Nephron (organoid): ENCODE measurements around the gene MTERF4.

Source experiments
- H3K27ac Mint-ChIP-seq, 3 experiments: 2 replicates each; pipeline ENCODE4 v1.8.0; 2020; ENCODE audit warnings: mixed read lengths in 3 of 3, mild to moderate bottlenecking in 2 of 3, moderate library complexity in 1 of 3
- H3K27me3 Mint-ChIP-seq: 2 replicates; pipeline ENCODE4 v1.8.0; 2021; ENCODE audit warnings: low read depth, mild to moderate bottlenecking, moderate library complexity, mixed read lengths
- H3K36me3 Mint-ChIP-seq: 2 replicates; pipeline ENCODE4 v1.8.0; 2020; ENCODE audit warnings: low read depth, mixed read lengths
- H3K4me1 Mint-ChIP-seq: 2 replicates; pipeline ENCODE4 v1.8.0; 2020; ENCODE audit warnings: mixed read lengths
- H3K4me3 Mint-ChIP-seq, 3 experiments: 2 replicates each; pipeline ENCODE4 v1.8.0; 2020; ENCODE audit warnings: mild to moderate bottlenecking in 3 of 3, mixed read lengths in 3 of 3, moderate library complexity in 2 of 3
- H3K9me3 Mint-ChIP-seq: 2 replicates; pipeline ENCODE4 v1.8.0; 2020; ENCODE audit warnings: mixed read lengths
- CTCF ChIP-seq, 3 experiments: fragments of 200-600 bp; sonication (generic); IDR thresholded peaks; one replicate each; pipeline ENCODE4 v1.5.0; 2021; ENCODE audit warnings: antibody characterized with exemption in 3 of 3; ENCODE audit not compliant: unreplicated experiment in 3 of 3

The MTERF4 gene

GRCh38 chr2:241140445-241140840, 38.4 kb upstream of the MTERF4 start:
- no peak overlapping the region for H3K27ac Mint-ChIP-seq
- no peaks in the 10 kb centered on the region for H3K9me3 Mint-ChIP-seq
- H3K4me3 Mint-ChIP-seq, result no peak overlapping the region
- peaks cover 12% of the 10 kb centered on the region for H3K36me3 Mint-ChIP-seq
- no peaks in the 10 kb centered on the region for H3K4me1 Mint-ChIP-seq
- TF ChIP-seq CTCF (IDR thresholded peaks at IDR 0.05; ENCODE audit: unreplicated experiment in 3 of 3), result no peak
- H3K27me3 Mint-ChIP-seq, result peaks cover 4% of the 10 kb centered on the region

- no peak overlapping the region for H3K27ac Mint-ChIP-seq
- no peaks in the 10 kb centered on the region for H3K9me3 Mint-ChIP-seq
- peaks cover 4% of the 10 kb centered on the region for H3K27me3 Mint-ChIP-seq
- peaks cover 12% of the 10 kb centered on the region for H3K36me3 Mint-ChIP-seq
- no peak overlapping the region for H3K4me3 Mint-ChIP-seq
- no peak for TF ChIP-seq CTCF (IDR thresholded peaks at IDR 0.05; ENCODE audit: unreplicated experiment in 3 of 3)
- H3K4me1 Mint-ChIP-seq, result no peaks in the 10 kb centered on the region
These were observed 37.7 kb upstream of the MTERF4 start for GRCh38 chr2:241139531-241140444.

GRCh38 chr2:241138471-241138870, 36.4 kb upstream of the MTERF4 start:
- Mint-ChIP-seq H3K4me1 (no peaks in the 10 kb centered on the region), H3K27ac (no peak overlapping the region), H3K36me3 (peaks cover 17% of the 10 kb centered on the region), H3K4me3 (no peak overlapping the region), H3K27me3 (peaks cover 5% of the 10 kb centered on the region), H3K9me3 (no peaks in the 10 kb centered on the region)
- TF ChIP-seq CTCF (IDR thresholded peaks at IDR 0.05; ENCODE audit: unreplicated experiment in 3 of 3), result no peak

- Mint-ChIP-seq H3K4me3 (no peak overlapping the region), H3K9me3 (no peaks in the 10 kb centered on the region), H3K27ac (no peak overlapping the region), H3K4me1 (no peaks in the 10 kb centered on the region), H3K27me3 (peaks cover 10% of the 10 kb centered on the region), H3K36me3 (peaks cover 23% of the 10 kb centered on the region)
- TF ChIP-seq CTCF (IDR thresholded peaks at IDR 0.05; ENCODE audit: unreplicated experiment in 3 of 3), result no peak
These were observed 35.4 kb upstream of the MTERF4 start for GRCh38 chr2:241137276-241138190.

- Mint-ChIP-seq H3K27me3 (peaks cover 10% of the 10 kb centered on the region), H3K9me3 (no peaks in the 10 kb centered on the region), H3K4me1 (no peaks in the 10 kb centered on the region), H3K27ac (peak overlapping the region in 1 of 3 experiments; percentile 92), H3K4me3 (no peak overlapping the region), H3K36me3 (peaks cover 25% of the 10 kb centered on the region)
- TF ChIP-seq CTCF (IDR thresholded peaks at IDR 0.05; ENCODE audit: unreplicated experiment in 3 of 3), result no peak
These were observed 34.7 kb upstream of the MTERF4 start for GRCh38 chr2:241136661-241137260.
